Measurements from ENCODE around the gene CHST4.
"Not testable (repeated sequence)": the region's sequence is repeated elsewhere in the genome, so short reads cannot be mapped to it uniquely, and the experiment has no call there.

Gene CHST4

GRCh38 chr16:71569621-71570020, 43.4 kb downstream of the CHST4 start:
- H3K27ac Mint-ChIP-seq: no peak overlapping the region
- H3K4me1 Mint-ChIP-seq: peaks cover 13% of the 10 kb centered on the region
- ATAC-seq (ENCODE audit: low read depth) (no peak), DNase-seq (ENCODE audit: low spot score in 2 of 2) (no peak)
- no peaks in the 10 kb centered on the region for H3K9me3 Mint-ChIP-seq
- H3K4me3 Mint-ChIP-seq: no peak overlapping the region
- H3K36me3 Mint-ChIP-seq: peaks cover 1% of the 10 kb centered on the region
- no peaks in the 10 kb centered on the region for H3K27me3 Mint-ChIP-seq

DNA sequence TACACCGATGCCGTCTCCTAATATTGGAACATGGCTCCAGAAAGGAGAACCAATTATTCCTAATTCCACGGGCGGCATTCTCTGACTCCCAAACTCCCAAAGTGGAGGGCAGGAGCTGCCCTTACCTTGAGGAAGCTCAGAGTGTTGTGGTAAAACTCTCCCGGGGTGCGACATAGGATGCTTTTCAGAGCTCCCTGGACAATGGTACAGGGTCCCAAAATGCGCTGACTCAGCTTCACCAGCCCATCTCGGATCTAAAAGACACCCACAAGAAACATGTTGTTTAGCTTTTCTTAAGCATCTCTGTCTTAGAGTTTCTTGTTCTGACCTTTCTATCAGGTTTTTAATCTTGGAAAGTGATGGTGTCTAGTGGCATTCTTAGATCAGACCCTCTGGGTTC, 43.9 kb downstream of the CHST4 start:
- H3K9me3 Mint-ChIP-seq: no peaks in the 10 kb centered on the region
- no peaks in the 10 kb centered on the region for H3K27me3 Mint-ChIP-seq
- DNase-seq (ENCODE audit: low spot score in 2 of 2) (no peak), ATAC-seq (ENCODE audit: low read depth) (no peak)
- H3K27ac Mint-ChIP-seq: no peak overlapping the region
- peaks cover 13% of the 10 kb centered on the region for H3K4me1 Mint-ChIP-seq
- peaks cover 1% of the 10 kb centered on the region for H3K36me3 Mint-ChIP-seq
- no peak overlapping the region for H3K4me3 Mint-ChIP-seq

DNA sequence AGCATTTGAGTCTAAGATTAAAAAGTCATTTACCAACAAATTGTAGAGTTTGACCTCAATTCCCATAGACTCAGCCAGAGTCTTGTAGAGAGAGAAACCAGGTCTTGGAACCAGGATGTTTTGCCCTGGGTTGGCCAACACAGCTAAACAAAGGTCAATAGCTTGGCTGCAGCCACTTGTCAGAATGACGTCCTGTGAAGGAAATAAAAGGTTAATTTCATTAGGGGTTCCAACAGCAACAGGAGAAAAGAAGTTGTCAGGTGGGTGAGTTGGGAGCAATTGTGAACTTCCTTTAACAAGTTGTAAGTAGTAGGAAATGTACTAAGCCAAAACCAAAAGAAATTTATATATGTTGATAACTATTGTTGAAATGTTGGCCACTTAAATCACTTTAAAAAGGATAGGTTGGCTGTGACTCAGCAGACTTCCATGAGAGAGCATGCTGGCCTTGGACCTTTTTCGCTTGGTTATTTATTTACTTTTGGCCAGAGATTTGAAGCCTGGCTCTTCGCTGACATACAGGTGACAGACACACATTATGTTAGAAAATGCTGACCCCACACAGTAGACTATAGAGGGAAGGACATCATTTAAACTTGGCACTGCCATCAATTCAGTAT, 46.4 kb downstream of the CHST4 start:
- no peaks in the 10 kb centered on the region for H3K4me1 Mint-ChIP-seq
- H3K36me3 Mint-ChIP-seq: peaks cover 1% of the 10 kb centered on the region
- H3K4me3 Mint-ChIP-seq: no peak overlapping the region
- no peaks in the 10 kb centered on the region for H3K9me3 Mint-ChIP-seq
- H3K27me3 Mint-ChIP-seq: no peaks in the 10 kb centered on the region
- no peak overlapping the region for H3K27ac Mint-ChIP-seq
- no peak for DNase-seq (ENCODE audit: low spot score in 2 of 2)
- no peak for ATAC-seq (ENCODE audit: low read depth)

DNA sequence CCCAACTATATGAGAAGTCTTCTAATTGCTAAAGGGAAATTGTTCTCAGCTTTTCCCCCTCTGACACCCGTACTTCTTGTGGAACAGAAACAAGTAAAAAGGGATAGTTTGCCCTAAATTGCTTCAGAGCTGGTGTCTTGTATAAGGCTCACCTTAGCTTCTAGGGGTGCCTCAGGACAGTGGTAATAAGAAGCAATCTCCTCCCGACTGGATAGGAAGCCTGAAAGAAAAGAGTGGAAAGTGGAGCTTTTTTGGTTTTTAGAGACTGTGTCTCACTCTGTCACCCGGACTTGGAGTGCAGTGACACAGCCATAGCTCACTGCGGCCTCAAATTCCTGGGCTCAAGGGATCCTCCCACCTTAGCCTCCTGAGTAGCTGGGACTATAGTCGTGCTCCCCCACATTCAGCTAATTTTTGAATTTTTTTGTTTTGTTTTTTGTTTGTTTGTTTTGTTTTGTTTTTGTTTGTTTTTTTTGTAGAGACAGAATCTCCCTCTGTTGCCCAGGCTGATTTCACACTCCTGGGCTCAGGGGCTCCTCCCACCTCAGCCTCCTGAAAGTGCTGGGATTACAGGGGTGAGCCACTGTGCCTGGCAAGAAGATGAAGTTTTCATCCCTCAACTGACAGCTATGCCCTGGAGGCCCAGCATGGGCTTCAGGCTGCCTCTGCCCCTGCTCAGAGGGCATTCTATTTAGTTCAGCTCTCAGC, 47.3 kb downstream of the CHST4 start:
- DNase-seq (ENCODE audit: low spot score in 2 of 2) (no peak), ATAC-seq (ENCODE audit: low read depth) (no peak)
- no peaks in the 10 kb centered on the region for H3K4me1 Mint-ChIP-seq
- no peak overlapping the region for H3K27ac Mint-ChIP-seq
- no peak overlapping the region for H3K4me3 Mint-ChIP-seq
- H3K27me3 Mint-ChIP-seq: no peaks in the 10 kb centered on the region
- H3K36me3 Mint-ChIP-seq: no peaks in the 10 kb centered on the region
- no peaks in the 10 kb centered on the region for H3K9me3 Mint-ChIP-seq

- Mint-ChIP-seq H3K9me3 (no peaks in the 10 kb centered on the region), H3K27ac (no peak overlapping the region), H3K36me3 (no peaks in the 10 kb centered on the region), H3K4me1 (no peaks in the 10 kb centered on the region), H3K4me3 (no peak overlapping the region), H3K27me3 (no peaks in the 10 kb centered on the region)
- DNase-seq (ENCODE audit: low spot score in 2 of 2) (no peak), ATAC-seq (ENCODE audit: low read depth) (peak; percentile 66)
Measured at GRCh38 chr16:71574702-71575101, 48.5 kb downstream of the CHST4 start.

- ATAC-seq (ENCODE audit: low read depth) (no peak), DNase-seq (ENCODE audit: low spot score in 2 of 2) (no peak)
- no peak within 1 kb of the TSS for H3K4me3 Mint-ChIP-seq
- H3K9me3 Mint-ChIP-seq: no peaks in the 10 kb centered on the region
- H3K27me3 Mint-ChIP-seq: no peaks in the 10 kb centered on the region
- no peak within 1 kb of the TSS for H3K27ac Mint-ChIP-seq
- peaks cover 2% of the 10 kb centered on the region for H3K4me1 Mint-ChIP-seq
- H3K36me3 Mint-ChIP-seq: no peaks in the 10 kb centered on the region
Measured at GRCh38 chr16:71576971-71577370, 50.7 kb downstream of the CHST4 start, which contains the start of gene TAT. TSS of gene TAT (minus strand) at chr16:71577092. CDS start at chr16:71576415, 677 bp downstream.

- ATAC-seq (ENCODE audit: low read depth); H3K9me3 Mint-ChIP-seq: not testable (repeated sequence)
- peaks cover 16% of the 10 kb centered on the region for H3K4me1 Mint-ChIP-seq
Measured at GRCh38 chr16:71582553-71582848, 56.3 kb downstream of the CHST4 start.

GRCh38 chr16:71584543-71585317, 58.5 kb downstream of the CHST4 start:
- Mint-ChIP-seq H3K4me1 (peaks cover 19% of the 10 kb centered on the region), H3K27me3 (peaks cover 6% of the 10 kb centered on the region), H3K27ac (no peak overlapping the region), H3K9me3 (no peaks in the 10 kb centered on the region), H3K36me3 (no peaks in the 10 kb centered on the region), H3K4me3 (no peak overlapping the region)
- ATAC-seq (ENCODE audit: low read depth) (no peak), DNase-seq (ENCODE audit: low spot score in 2 of 2) (no peak)

More at GRCh38 chr16:71582553-71582848, 56.3 kb downstream of the CHST4 start:
- H3K36me3 Mint-ChIP-seq; H3K27me3 Mint-ChIP-seq; H3K27ac Mint-ChIP-seq; DNase-seq (ENCODE audit: low spot score in 2 of 2); H3K4me3 Mint-ChIP-seq: not testable (repeated sequence)

DNA sequence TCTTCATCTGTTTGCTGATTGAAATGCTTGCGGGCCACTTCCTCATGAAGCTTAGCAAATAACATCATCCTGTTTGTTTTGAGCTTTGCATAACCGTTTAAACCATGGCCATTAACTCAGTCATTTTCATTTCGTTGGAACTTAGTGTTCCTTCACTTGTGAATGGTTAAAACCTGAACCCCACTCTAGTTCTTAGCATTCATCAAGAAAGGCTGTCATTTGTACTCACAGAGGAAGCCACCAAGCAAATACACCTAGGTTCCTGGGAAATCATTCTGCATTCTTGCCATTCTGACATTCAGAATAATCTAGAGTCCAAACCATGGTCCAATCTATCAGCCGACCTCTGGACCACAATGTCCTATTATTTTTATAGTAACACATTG, 59.1 kb downstream of the CHST4 start:
- H3K27me3 Mint-ChIP-seq: peaks cover 8% of the 10 kb centered on the region
- no peaks in the 10 kb centered on the region for H3K9me3 Mint-ChIP-seq
- H3K4me1 Mint-ChIP-seq: peaks cover 17% of the 10 kb centered on the region
- no peak overlapping the region for H3K27ac Mint-ChIP-seq
- H3K36me3 Mint-ChIP-seq: no peaks in the 10 kb centered on the region
- no peak overlapping the region for H3K4me3 Mint-ChIP-seq
- DNase-seq (ENCODE audit: low spot score in 2 of 2) (no peak), ATAC-seq (ENCODE audit: low read depth) (no peak)

Measured in memory B cell (primary cell).